Central memory CD8-positive, alpha-beta T cell (primary cell): ENCODE results near the gene IGSF23.
"Not testable (repeated sequence)": the region's sequence is repeated elsewhere in the genome, so short reads cannot be mapped to it uniquely, and the experiment has no call there.

Source experiments
- ATAC-seq: fragments of 150-1000 bp; cut with Tn5 transposase; replicated peaks from 2 replicates; pipeline ENCODE4 v1.10.0; 2022; ENCODE audit warnings: mild to moderate bottlenecking, moderate FRiP score, moderate number of reproducible peaks; ENCODE audit not compliant: poor library complexity, severe bottlenecking; ENCODE audit errors: extremely low read depth
- DNase-seq, 2 donors: peaks; one replicate each; pipeline ENCODE4 v3.0.0; 2021; ENCODE audit warnings: low spot score in 2 of 2
- H3K27ac Mint-ChIP-seq: one replicate; pipeline ENCODE4 v1.8.0; 2022; ENCODE audit warnings: low read depth, mild to moderate bottlenecking, moderate library complexity, mixed read lengths
- H3K27me3 Mint-ChIP-seq: one replicate; pipeline ENCODE4 v1.8.0; 2022; ENCODE audit warnings: mixed read lengths
- H3K36me3 Mint-ChIP-seq: one replicate; pipeline ENCODE4 v1.8.0; 2022; ENCODE audit warnings: mild to moderate bottlenecking, moderate library complexity, mixed read lengths; ENCODE audit not compliant: insufficient read depth
- H3K4me1 Mint-ChIP-seq: one replicate; pipeline ENCODE4 v1.8.0; 2022; ENCODE audit warnings: mixed read lengths
- H3K4me3 Mint-ChIP-seq: one replicate; pipeline ENCODE4 v1.8.0; 2022; ENCODE audit warnings: mild to moderate bottlenecking, moderate library complexity, mixed read lengths
- H3K9me3 Mint-ChIP-seq: one replicate; pipeline ENCODE4 v1.8.0; 2022; ENCODE audit warnings: mixed read lengths

The IGSF23 gene

GRCh38 chr19:44623626-44624025, 10.3 kb downstream of the IGSF23 start:
- no peak for DNase-seq
- Mint-ChIP-seq H3K27me3 (peaks cover 50% of the 10 kb centered on the region), H3K4me3 (no peak overlapping the region), H3K27ac (no peak overlapping the region), H3K36me3 (no peaks in the 10 kb centered on the region), H3K4me1 (no peaks in the 10 kb centered on the region), H3K9me3 (peaks cover 6% of the 10 kb centered on the region)
- ATAC-seq = no peak

- Mint-ChIP-seq H3K27ac (no peak overlapping the region), H3K4me1 (no peaks in the 10 kb centered on the region), H3K36me3 (no peaks in the 10 kb centered on the region), H3K9me3 (peaks cover 6% of the 10 kb centered on the region), H3K27me3 (peaks cover 56% of the 10 kb centered on the region), H3K4me3 (no peak overlapping the region)
- ATAC-seq (no peak), DNase-seq (no peak)
These were observed 11.5 kb downstream of the IGSF23 start for GRCh38 chr19:44624840-44625354.

GRCh38 chr19:44625637-44626036, 12.3 kb downstream of the IGSF23 start:
- ATAC-seq, DNase-seq, H3K27ac Mint-ChIP-seq, H3K4me1 Mint-ChIP-seq, H3K4me3 Mint-ChIP-seq, H3K9me3 Mint-ChIP-seq, H3K36me3 Mint-ChIP-seq: not testable (repeated sequence)
- peaks cover 56% of the 10 kb centered on the region for H3K27me3 Mint-ChIP-seq

- H3K4me3 Mint-ChIP-seq = no peak overlapping the region
- no peak overlapping the region for H3K27ac Mint-ChIP-seq
- peaks cover 6% of the 10 kb centered on the region for H3K9me3 Mint-ChIP-seq
- ATAC-seq (no peak), DNase-seq (no peak)
- H3K36me3 Mint-ChIP-seq = no peaks in the 10 kb centered on the region
- no peaks in the 10 kb centered on the region for H3K4me1 Mint-ChIP-seq
- H3K27me3 Mint-ChIP-seq = peaks cover 56% of the 10 kb centered on the region
These were observed 12.8 kb downstream of the IGSF23 start for GRCh38 chr19:44626048-44626624.

- no peak overlapping the region for H3K4me3 Mint-ChIP-seq
- no peaks in the 10 kb centered on the region for H3K4me1 Mint-ChIP-seq
- H3K36me3 Mint-ChIP-seq = no peaks in the 10 kb centered on the region
- no peak for ATAC-seq
- H3K27me3 Mint-ChIP-seq = peaks cover 57% of the 10 kb centered on the region
- H3K9me3 Mint-ChIP-seq = peaks cover 6% of the 10 kb centered on the region
- no peak overlapping the region for H3K27ac Mint-ChIP-seq
- no peak for DNase-seq
These were observed 14.3 kb downstream of the IGSF23 start for GRCh38 chr19:44627631-44628030.

- H3K4me3 Mint-ChIP-seq = no peak overlapping the region
- no peak for DNase-seq
- peaks cover 52% of the 10 kb centered on the region for H3K27me3 Mint-ChIP-seq
- H3K9me3 Mint-ChIP-seq = peaks cover 6% of the 10 kb centered on the region
- no peak overlapping the region for H3K27ac Mint-ChIP-seq
- H3K36me3 Mint-ChIP-seq = no peaks in the 10 kb centered on the region
- no peaks in the 10 kb centered on the region for H3K4me1 Mint-ChIP-seq
- ATAC-seq = no peak
These were observed 15.4 kb downstream of the IGSF23 start for GRCh38 chr19:44628793-44629192.

- not testable (repeated sequence) for ATAC-seq, H3K4me3 Mint-ChIP-seq, H3K9me3 Mint-ChIP-seq, DNase-seq, H3K36me3 Mint-ChIP-seq, H3K27ac Mint-ChIP-seq, H3K4me1 Mint-ChIP-seq
- peaks cover 57% of the 10 kb centered on the region for H3K27me3 Mint-ChIP-seq
These were observed 18.2 kb downstream of the IGSF23 start for GRCh38 chr19:44631611-44632010.

- H3K4me3 Mint-ChIP-seq, H3K27ac Mint-ChIP-seq, H3K36me3 Mint-ChIP-seq, H3K9me3 Mint-ChIP-seq, DNase-seq, ATAC-seq, H3K4me1 Mint-ChIP-seq: not testable (repeated sequence)
- peaks cover 49% of the 10 kb centered on the region for H3K27me3 Mint-ChIP-seq
These were observed 20.7 kb downstream of the IGSF23 start for GRCh38 chr19:44634058-44634457.

GRCh38 chr19:44634785-44635184, 21.4 kb downstream of the IGSF23 start:
- H3K4me3 Mint-ChIP-seq = no peak overlapping the region
- DNase-seq = no peak
- H3K9me3 Mint-ChIP-seq = no peaks in the 10 kb centered on the region
- ATAC-seq = no peak
- H3K36me3 Mint-ChIP-seq = no peaks in the 10 kb centered on the region
- H3K4me1 Mint-ChIP-seq = no peaks in the 10 kb centered on the region
- peaks cover 48% of the 10 kb centered on the region for H3K27me3 Mint-ChIP-seq
- no peak overlapping the region for H3K27ac Mint-ChIP-seq

- Mint-ChIP-seq H3K4me1 (no peaks in the 10 kb centered on the region), H3K36me3 (no peaks in the 10 kb centered on the region), H3K4me3 (no peak overlapping the region), H3K27me3 (peaks cover 56% of the 10 kb centered on the region), H3K27ac (no peak overlapping the region), H3K9me3 (no peaks in the 10 kb centered on the region)
- no peak for ATAC-seq
- DNase-seq = no peak
These were observed 22.4 kb downstream of the IGSF23 start for GRCh38 chr19:44635581-44636438.

- Mint-ChIP-seq H3K4me3 (no peak overlapping the region), H3K36me3 (no peaks in the 10 kb centered on the region), H3K9me3 (no peaks in the 10 kb centered on the region), H3K27ac (no peak overlapping the region), H3K27me3 (peaks cover 58% of the 10 kb centered on the region), H3K4me1 (no peaks in the 10 kb centered on the region)
- ATAC-seq (no peak), DNase-seq (no peak)
These were observed 23.4 kb downstream of the IGSF23 start for GRCh38 chr19:44636439-44637389.

- H3K27me3 Mint-ChIP-seq = peaks cover 55% of the 10 kb centered on the region
- no peaks in the 10 kb centered on the region for H3K36me3 Mint-ChIP-seq
- no peak for ATAC-seq
These were observed 24.0 kb downstream of the IGSF23 start for GRCh38 chr19:44637390-44637764.

More at GRCh38 chr19:44637390-44637764, 24.0 kb downstream of the IGSF23 start:
- Mint-ChIP-seq H3K9me3 (no peaks in the 10 kb centered on the region), H3K4me1 (no peaks in the 10 kb centered on the region), H3K27ac (no peak overlapping the region), H3K4me3 (no peak overlapping the region)
- no peak for DNase-seq
